ENCODE results near the gene STRBP.

The STRBP gene

DNA sequence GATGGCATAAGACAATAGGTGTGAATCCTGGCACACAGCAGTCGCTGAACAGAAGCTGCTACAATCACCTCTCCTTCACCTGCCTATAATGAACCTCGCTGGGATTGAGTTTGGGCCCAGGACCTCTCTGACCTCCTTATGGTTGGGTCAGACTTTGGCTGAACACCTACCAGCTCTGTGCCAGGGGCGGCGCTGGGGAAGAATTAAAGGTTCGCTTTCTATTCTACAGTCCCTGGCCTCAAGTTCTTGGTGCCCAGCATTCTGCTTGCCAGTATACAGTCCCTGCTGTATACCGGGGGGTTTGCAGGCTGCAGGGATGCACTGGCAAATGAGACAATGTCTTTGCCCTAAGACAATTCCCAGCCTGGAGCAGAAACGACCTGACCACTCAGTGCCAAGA is 895 bp upstream of the STRBP start:
- Histone ChIP-seq H3K27me3 (peaks cover 23% of the 10 kb centered on the region), H3K4me1 (ENCODE audit: control insufficient read depth in 1 of 2, insufficient read depth in 1 of 2, low read depth in 1 of 2, low read length in 1 of 2) (peaks cover 14 to 16% of the 10 kb centered on the region in 2 experiments), H3K4me3 (ENCODE audit: low read depth in 1 of 2, low read length in 1 of 2) (peak overlapping the region; percentile 75 to 82), H3K27ac (no peak overlapping the region), H3K9me3 (no peaks in the 10 kb centered on the region), H3K36me3 (no peaks in the 10 kb centered on the region)
- no peak for TF ChIP-seq CTCF (IDR thresholded peaks at IDR 0.05)

- Histone ChIP-seq H3K27ac (no peak overlapping the region), H3K9me3 (no peaks in the 10 kb centered on the region), H3K4me1 (ENCODE audit: control insufficient read depth in 1 of 2, insufficient read depth in 1 of 2, low read depth in 1 of 2, low read length in 1 of 2) (peaks cover 14 to 16% of the 10 kb centered on the region in 2 experiments), H3K36me3 (no peaks in the 10 kb centered on the region), H3K27me3 (peaks cover 23% of the 10 kb centered on the region), H3K4me3 (ENCODE audit: low read depth in 1 of 2, low read length in 1 of 2) (peak overlapping the region; percentile 68 to 82)
- no peak for TF ChIP-seq CTCF (IDR thresholded peaks at IDR 0.05)
Observed at GRCh38 chr9:123268199-123268464, 254 bp downstream of the STRBP start.

GRCh38 chr9:123267481-123268198 is 746 bp downstream of the STRBP start:
- no peak for TF ChIP-seq CTCF (IDR thresholded peaks at IDR 0.05)
- Histone ChIP-seq H3K4me3 (ENCODE audit: low read depth in 1 of 2, low read length in 1 of 2) (peak overlapping the region; percentile 68 to 82), H3K27ac (no peak overlapping the region)

GRCh38 chr9:123266655-123267399 is 1.6 kb downstream of the STRBP start:
- Histone ChIP-seq H3K27ac (no peak overlapping the region), H3K36me3 (no peaks in the 10 kb centered on the region), H3K27me3 (peaks cover 23% of the 10 kb centered on the region), H3K9me3 (no peaks in the 10 kb centered on the region), H3K4me1 (ENCODE audit: control insufficient read depth in 1 of 2, insufficient read depth in 1 of 2, low read depth in 1 of 2, low read length in 1 of 2) (peaks cover 14 to 16% of the 10 kb centered on the region in 2 experiments), H3K4me3 (ENCODE audit: low read depth in 1 of 2, low read length in 1 of 2) (peak overlapping the region in 1 of 2 experiments; percentile 68)
- no peak for TF ChIP-seq CTCF (IDR thresholded peaks at IDR 0.05)

More at GRCh38 chr9:123267481-123268198, 746 bp downstream of the STRBP start:
- no peaks in the 10 kb centered on the region for H3K9me3 ChIP-seq
- H3K4me1 ChIP-seq (ENCODE audit: control insufficient read depth in 1 of 2, insufficient read depth in 1 of 2, low read depth in 1 of 2, low read length in 1 of 2): peaks cover 14 to 16% of the 10 kb centered on the region in 2 experiments
- peaks cover 23% of the 10 kb centered on the region for H3K27me3 ChIP-seq
- H3K36me3 ChIP-seq: no peaks in the 10 kb centered on the region

DNA sequence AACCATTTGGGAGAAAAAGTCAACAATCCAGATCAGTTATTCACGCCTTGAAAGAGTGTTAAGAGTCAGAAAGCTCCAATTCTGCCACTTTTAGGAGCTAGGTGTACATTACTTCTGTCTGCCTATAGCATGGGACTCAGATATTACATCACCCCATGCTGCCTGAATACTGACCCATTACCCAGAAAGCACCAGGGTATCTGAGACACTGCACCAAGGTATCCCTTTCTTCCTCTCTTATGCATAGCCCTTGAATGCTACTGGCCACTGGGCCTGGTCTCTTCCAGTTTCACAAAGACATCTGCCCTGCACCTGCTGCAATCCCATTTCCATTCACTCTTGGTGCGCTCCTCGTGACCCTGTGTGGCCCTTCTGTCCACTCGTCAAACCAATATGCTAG is 2.6 kb downstream of the STRBP start:
- no peaks in the 10 kb centered on the region for H3K36me3 ChIP-seq
- no peak overlapping the region for H3K27ac ChIP-seq
- peaks cover 23% of the 10 kb centered on the region for H3K27me3 ChIP-seq
- H3K4me3 ChIP-seq (ENCODE audit: low read depth in 1 of 2, low read length in 1 of 2): no peak overlapping the region
- no peak for TF ChIP-seq CTCF (IDR thresholded peaks at IDR 0.05)
- H3K4me1 ChIP-seq (ENCODE audit: control insufficient read depth in 1 of 2, insufficient read depth in 1 of 2, low read depth in 1 of 2, low read length in 1 of 2): peaks cover 14 to 16% of the 10 kb centered on the region in 2 experiments
- no peaks in the 10 kb centered on the region for H3K9me3 ChIP-seq

Data from neutrophil (primary cell).